SK-N-SH treated with all-trans-retinoic acid at 6 μM for 48 hours (cell line): ENCODE results near the gene DGKH.
"Not testable (repeated sequence)": the region's sequence is repeated elsewhere in the genome, so short reads cannot be mapped to it uniquely, and the experiment has no call there.

Experiments
- ATAC-seq: fragments of 200-7000 bp; cut with Tn5 transposase; 3 replicates; pipeline ENCODE4 v1.9.1; 2020; ENCODE audit warnings: mild to moderate bottlenecking, moderate library complexity
- ARNTL ChIP-seq: fragments of 450-650 bp; formaldehyde crosslinking; IDR thresholded peaks from 2 replicates; pipeline ENCODE4 v1.5.0; 2020; ENCODE audit warnings: low read depth, mild to moderate bottlenecking, moderate library complexity, borderline replicate concordance
- BACH2 ChIP-seq: fragments of 250-450 bp; sonication (Bioruptor Pico); IDR thresholded peaks from 2 replicates; pipeline ENCODE4 v1.9.0; 2021; ENCODE audit warnings: mild to moderate bottlenecking, borderline replicate concordance
- CREB5 ChIP-seq: fragments of 250-450 bp; sonication (Bioruptor Pico); IDR thresholded peaks from 2 replicates; pipeline ENCODE4 v1.5.1; 2020; ENCODE audit warnings: low read depth, mild to moderate bottlenecking, moderate library complexity
- CSDC2 ChIP-seq: fragments of 250-450 bp; sonication (Bioruptor Pico); IDR thresholded peaks from 2 replicates; pipeline ENCODE4 v1.5.0; 2020; ENCODE audit warnings: mild to moderate bottlenecking, moderate library complexity
- CSRNP3 ChIP-seq: fragments of 250-450 bp; sonication (Bioruptor Pico); IDR thresholded peaks from 2 replicates; pipeline ENCODE4 v1.5.1; 2021; ENCODE audit warnings: mild to moderate bottlenecking, moderate library complexity
- ESRRG ChIP-seq: fragments of 250-450 bp; sonication (Bioruptor Pico); IDR thresholded peaks from 2 replicates; pipeline ENCODE4 v1.6.1; 2021; ENCODE audit warnings: mild to moderate bottlenecking
- GLIS3 ChIP-seq: fragments of 250-450 bp; sonication (Bioruptor Pico); IDR thresholded peaks from 2 replicates; pipeline ENCODE4 v1.5.0; 2020; ENCODE audit warnings: mild to moderate bottlenecking, moderate library complexity
- ISL1 ChIP-seq: fragments of 250-450 bp; sonication (Bioruptor Pico); IDR thresholded peaks from 2 replicates; pipeline ENCODE4 v2.1.2; 2022; ENCODE audit warnings: mild to moderate bottlenecking, moderate library complexity
- OSR1 ChIP-seq: fragments of 250-450 bp; sonication (Bioruptor Pico); IDR thresholded peaks from 2 replicates; pipeline ENCODE4 v1.8.0; 2022; ENCODE audit warnings: moderate library complexity, mild to moderate bottlenecking, inconsistent platforms
- PPARA ChIP-seq: fragments of 250-450 bp; sonication (Bioruptor Pico); IDR thresholded peaks from 2 replicates; pipeline ENCODE4 v1.5.0; 2020; ENCODE audit warnings: mild to moderate bottlenecking, borderline replicate concordance
- RARB ChIP-seq: fragments of 250-450 bp; sonication (Bioruptor Pico); IDR thresholded peaks from 2 replicates; pipeline ENCODE4 v1.8.0; 2021; ENCODE audit warnings: mild to moderate bottlenecking, moderate library complexity
- SNAI2 ChIP-seq: fragments of 250-450 bp; sonication (Bioruptor Pico); IDR thresholded peaks from 2 replicates; pipeline ENCODE4 v1.5.0; 2020; ENCODE audit warnings: mild to moderate bottlenecking, moderate library complexity
- TCF4 ChIP-seq: fragments of 250-450 bp; sonication (Bioruptor Pico); IDR thresholded peaks from 2 replicates; pipeline ENCODE4 v1.8.0; 2021; ENCODE audit warnings: mild to moderate bottlenecking, moderate library complexity, borderline replicate concordance
- TOX ChIP-seq: fragments of 250-450 bp; sonication (Bioruptor Pico); IDR thresholded peaks from 2 replicates; pipeline ENCODE4 v1.8.0; 2021; ENCODE audit warnings: mild to moderate bottlenecking, moderate library complexity, borderline replicate concordance
- TSHZ2 ChIP-seq: fragments of 250-450 bp; sonication (Bioruptor Pico); IDR thresholded peaks from 2 replicates; pipeline ENCODE4 v1.5.0; 2020; ENCODE audit warnings: mild to moderate bottlenecking, moderate library complexity
- ZC3H10 ChIP-seq: fragments of 250-450 bp; sonication (Bioruptor Pico); IDR thresholded peaks from 2 replicates; pipeline ENCODE4 v1.5.1; 2021; ENCODE audit warnings: mild to moderate bottlenecking, moderate library complexity
- ZFP3 ChIP-seq: fragments of 250-450 bp; sonication (Bioruptor Pico); IDR thresholded peaks from 2 replicates; pipeline ENCODE4 v1.5.0; 2020; ENCODE audit warnings: mild to moderate bottlenecking, moderate library complexity
- ZNF565 ChIP-seq: fragments of 450-650 bp; formaldehyde crosslinking; conservative IDR thresholded peaks from 2 replicates; pipeline ENCODE4 v1.5.0; 2020; ENCODE audit warnings: low read depth, mild to moderate bottlenecking, moderate library complexity
- ZNF70 ChIP-seq: fragments of 450-650 bp; formaldehyde crosslinking; IDR thresholded peaks from 2 replicates; pipeline ENCODE4 v1.5.0; 2020; ENCODE audit warnings: mild to moderate bottlenecking, moderate library complexity
- TF ChIP-seq, protein P1 (sequence below): fragments of 250-450 bp; sonication (Bioruptor Pico); IDR thresholded peaks from 2 replicates; pipeline ENCODE4 v1.8.0; 2020; ENCODE audit warnings: mild to moderate bottlenecking, moderate library complexity, borderline replicate concordance

DGKH gene

GRCh38 chr13:42064966-42065365 lies 16.5 kb downstream of the DGKH start:
- ATAC-seq, result no peak
- TF ChIP-seq ISL1 (CRISPR knock-in tag) (no peak), TOX (CRISPR knock-in tag) (no peak), SNAI2 (CRISPR knock-in tag) (no peak), GLIS3 (CRISPR knock-in tag) (no peak), PPARA (no peak), TCF4 (CRISPR knock-in tag) (no peak), BACH2 (CRISPR knock-in tag) (no peak), ZNF565 (CRISPR knock-in tag) (no peak), ZFP3 (CRISPR knock-in tag) (no peak), ESRRG (CRISPR knock-in tag) (no peak), ARNTL (CRISPR knock-in tag) (no peak), ZC3H10 (CRISPR knock-in tag) (no peak), CSRNP3 (CRISPR knock-in tag) (no peak), RARB (CRISPR knock-in tag) (no peak)
- TF ChIP-seq, protein P1, sequence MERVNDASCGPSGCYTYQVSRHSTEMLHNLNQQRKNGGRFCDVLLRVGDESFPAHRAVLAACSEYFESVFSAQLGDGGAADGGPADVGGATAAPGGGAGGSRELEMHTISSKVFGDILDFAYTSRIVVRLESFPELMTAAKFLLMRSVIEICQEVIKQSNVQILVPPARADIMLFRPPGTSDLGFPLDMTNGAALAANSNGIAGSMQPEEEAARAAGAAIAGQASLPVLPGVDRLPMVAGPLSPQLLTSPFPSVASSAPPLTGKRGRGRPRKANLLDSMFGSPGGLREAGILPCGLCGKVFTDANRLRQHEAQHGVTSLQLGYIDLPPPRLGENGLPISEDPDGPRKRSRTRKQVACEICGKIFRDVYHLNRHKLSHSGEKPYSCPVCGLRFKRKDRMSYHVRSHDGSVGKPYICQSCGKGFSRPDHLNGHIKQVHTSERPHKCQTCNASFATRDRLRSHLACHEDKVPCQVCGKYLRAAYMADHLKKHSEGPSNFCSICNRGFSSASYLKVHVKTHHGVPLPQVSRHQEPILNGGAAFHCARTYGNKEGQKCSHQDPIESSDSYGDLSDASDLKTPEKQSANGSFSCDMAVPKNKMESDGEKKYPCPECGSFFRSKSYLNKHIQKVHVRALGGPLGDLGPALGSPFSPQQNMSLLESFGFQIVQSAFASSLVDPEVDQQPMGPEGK, result no peak

GRCh38 chr13:42065414-42065813 lies 17.0 kb downstream of the DGKH start:
- no peak for ATAC-seq
- no peak for TF ChIP-seq ZNF70
- no peak for TF ChIP-seq RARB (CRISPR knock-in tag)
- TF ChIP-seq ZC3H10 (CRISPR knock-in tag), result no peak
- no peak for TF ChIP-seq OSR1 (CRISPR knock-in tag)
- no peak for TF ChIP-seq ISL1 (CRISPR knock-in tag)
- TF ChIP-seq ZFP3 (CRISPR knock-in tag), result no peak
- TF ChIP-seq GLIS3 (CRISPR knock-in tag), result no peak
- no peak for TF ChIP-seq CSRNP3 (CRISPR knock-in tag)
- no peak for TF ChIP-seq PPARA
- TF ChIP-seq TSHZ2, result no peak
- TF ChIP-seq CREB5 (CRISPR knock-in tag), result no peak

- TF ChIP-seq ZNF565 (CRISPR knock-in tag) (no peak), CSDC2 (CRISPR knock-in tag) (no peak)
- TF ChIP-seq, all 23 proteins: peak for 0
- peak; percentile 94 for ATAC-seq
Measured at GRCh38 chr13:42066542-42066941, 18.1 kb downstream of the DGKH start.

DNA sequence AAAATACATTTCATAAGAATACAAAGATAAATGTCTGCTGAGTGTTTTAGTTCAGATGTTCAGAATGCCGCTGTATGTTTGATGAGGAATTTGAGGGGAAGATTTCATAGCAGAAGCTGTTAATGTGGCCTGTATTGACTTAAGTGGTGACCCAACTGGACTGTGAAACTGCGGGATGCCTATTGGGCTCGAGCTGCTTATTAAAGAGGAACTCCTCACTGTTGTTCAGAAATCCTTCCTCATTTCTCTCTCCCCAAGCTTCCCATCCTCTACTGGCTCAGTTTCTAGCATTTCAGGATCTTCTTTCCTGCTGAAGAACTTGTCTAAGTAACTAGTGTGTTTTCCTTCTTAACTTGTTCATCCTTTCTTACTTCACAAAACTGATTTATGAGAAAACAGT lies 20.4 kb downstream of the DGKH start:
- ATAC-seq, result no peak
- TF ChIP-seq TSHZ2 (no peak), SNAI2 (CRISPR knock-in tag) (no peak)

- ATAC-seq, result not testable (repeated sequence)
Measured at GRCh38 chr13:42070599-42070998, 22.2 kb downstream of the DGKH start.

DNA sequence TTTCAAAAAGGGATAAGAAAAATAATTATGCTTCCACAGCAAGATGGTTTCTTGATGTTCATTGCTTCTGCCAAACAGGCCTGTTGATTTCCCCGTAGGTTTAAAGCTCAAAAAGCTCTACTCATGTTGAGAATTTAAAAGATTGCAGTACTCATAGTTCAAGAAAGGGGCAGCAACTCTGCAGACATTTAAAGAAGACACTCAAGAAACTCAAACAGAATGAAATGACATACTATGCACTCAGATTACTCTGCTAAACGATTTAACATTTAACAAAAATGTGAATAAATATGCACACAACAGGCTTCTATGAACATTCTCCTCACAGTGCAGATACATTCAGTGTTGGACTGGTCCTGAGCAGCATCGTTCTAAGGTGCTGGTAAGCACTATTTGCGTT lies 22.7 kb downstream of the DGKH start:
- ATAC-seq, result not testable (repeated sequence)
